ENCODE measurements around the gene KCNJ6.

Gene KCNJ6

GRCh38 chr21:37770461-37770860, 145.8 kb downstream of the KCNJ6 start:
- TF ChIP-seq ZNF384 (IDR thresholded peaks at IDR 0.05) (no peak), FOXK2 (IDR thresholded peaks at IDR 0.05) (no peak), LEF1 (IDR thresholded peaks at IDR 0.05; ENCODE audit: borderline replicate concordance) (no peak), L3MBTL2 (conservative IDR thresholded peaks at IDR 0.05) (no peak), ELF4 (IDR thresholded peaks at IDR 0.05) (no peak), HDGF (IDR thresholded peaks at IDR 0.05; ENCODE audit: borderline replicate concordance) (no peak), ARNT (IDR thresholded peaks at IDR 0.05) (no peak), SP1 (IDR thresholded peaks at IDR 0.05) (no peak), SUZ12 (IDR thresholded peaks at IDR 0.05) (no peak), CTBP1 (IDR thresholded peaks at IDR 0.05; ENCODE audit: borderline replicate concordance) (no peak), NFRKB (IDR thresholded peaks at IDR 0.05) (no peak), PKNOX1 (IDR thresholded peaks at IDR 0.05) (no peak), BHLHE40 (IDR thresholded peaks at IDR 0.05; ENCODE audit: borderline replicate concordance) (no peak), TARDBP (IDR thresholded peaks at IDR 0.05) (no peak), FOXM1 (IDR thresholded peaks at IDR 0.05; ENCODE audit: borderline replicate concordance) (no peak), FOXA1 (IDR thresholded peaks at IDR 0.05) (no peak)
- ChIA-PET CTCF (no interaction called here), POLR2A (no interaction called here)
- DNase-seq (ENCODE audit: extremely low spot score) = no peak

GRCh38 chr21:37769656-37770055, 146.6 kb downstream of the KCNJ6 start:
- ChIA-PET POLR2A (no interaction called here), CTCF (no interaction called here)
- no peak for DNase-seq (ENCODE audit: extremely low spot score)
- TF ChIP-seq TARDBP (IDR thresholded peaks at IDR 0.05) (no peak), FOXM1 (IDR thresholded peaks at IDR 0.05; ENCODE audit: borderline replicate concordance) (no peak), ZNF384 (IDR thresholded peaks at IDR 0.05) (no peak), L3MBTL2 (conservative IDR thresholded peaks at IDR 0.05) (no peak), SP1 (IDR thresholded peaks at IDR 0.05) (no peak), PKNOX1 (IDR thresholded peaks at IDR 0.05) (no peak), LEF1 (IDR thresholded peaks at IDR 0.05; ENCODE audit: borderline replicate concordance) (no peak), SUZ12 (IDR thresholded peaks at IDR 0.05) (no peak), FOXK2 (IDR thresholded peaks at IDR 0.05) (no peak), ELF4 (IDR thresholded peaks at IDR 0.05) (no peak)

- no peak for TF ChIP-seq CTBP1 (IDR thresholded peaks at IDR 0.05; ENCODE audit: borderline replicate concordance)
- no peak for TF ChIP-seq L3MBTL2 (conservative IDR thresholded peaks at IDR 0.05)
- no peak for TF ChIP-seq ELF4 (IDR thresholded peaks at IDR 0.05)
- TF ChIP-seq ZNF384 (IDR thresholded peaks at IDR 0.05) = no peak
- no peak for TF ChIP-seq ARNT (IDR thresholded peaks at IDR 0.05)
- no peak for TF ChIP-seq FOXK2 (IDR thresholded peaks at IDR 0.05)
- TF ChIP-seq FOXA1 (IDR thresholded peaks at IDR 0.05) = no peak
- TF ChIP-seq SUZ12 (IDR thresholded peaks at IDR 0.05) = no peak
- no peak for TF ChIP-seq FOXM1 (IDR thresholded peaks at IDR 0.05; ENCODE audit: borderline replicate concordance)
- TF ChIP-seq LEF1 (IDR thresholded peaks at IDR 0.05; ENCODE audit: borderline replicate concordance) = no peak
- TF ChIP-seq SP1 (IDR thresholded peaks at IDR 0.05) = no peak
- no peak for TF ChIP-seq BHLHE40 (IDR thresholded peaks at IDR 0.05; ENCODE audit: borderline replicate concordance)
- POLR2A ChIA-PET = no interaction called here
- CTCF ChIA-PET = interaction anchor here (0.7 kb wide), 1 partner anchor 38 kb away, joined by 5 read pairs; no protein-coding TSS in a partner anchor
- no peak for DNase-seq (ENCODE audit: extremely low spot score)
Measured at GRCh38 chr21:37767984-37768383, 148.3 kb downstream of the KCNJ6 start.

- POLR2A ChIA-PET = no interaction called here
- CTCF ChIA-PET = no interaction called here
- no peak for DNase-seq (ENCODE audit: extremely low spot score)
- TF ChIP-seq FOXA1 (IDR thresholded peaks at IDR 0.05) (no peak), TARDBP (IDR thresholded peaks at IDR 0.05) (no peak), SP1 (IDR thresholded peaks at IDR 0.05) (no peak), ARNT (IDR thresholded peaks at IDR 0.05) (no peak), BHLHE40 (IDR thresholded peaks at IDR 0.05; ENCODE audit: borderline replicate concordance) (no peak), LEF1 (IDR thresholded peaks at IDR 0.05; ENCODE audit: borderline replicate concordance) (no peak), PKNOX1 (IDR thresholded peaks at IDR 0.05) (no peak), CTBP1 (IDR thresholded peaks at IDR 0.05; ENCODE audit: borderline replicate concordance) (no peak), NFRKB (IDR thresholded peaks at IDR 0.05) (no peak), FOXK2 (IDR thresholded peaks at IDR 0.05) (no peak), FOXM1 (IDR thresholded peaks at IDR 0.05; ENCODE audit: borderline replicate concordance) (no peak), L3MBTL2 (conservative IDR thresholded peaks at IDR 0.05) (no peak), ZNF384 (IDR thresholded peaks at IDR 0.05) (no peak), ELF4 (IDR thresholded peaks at IDR 0.05) (no peak), SUZ12 (IDR thresholded peaks at IDR 0.05) (no peak), HDGF (IDR thresholded peaks at IDR 0.05; ENCODE audit: borderline replicate concordance) (no peak)
Measured at GRCh38 chr21:37766129-37766528, 150.1 kb downstream of the KCNJ6 start.

- POLR2A ChIA-PET = no interaction called here
- no peak for DNase-seq (ENCODE audit: extremely low spot score)
- TF ChIP-seq FOXK2 (IDR thresholded peaks at IDR 0.05) (no peak), NFRKB (IDR thresholded peaks at IDR 0.05) (no peak), ZNF384 (IDR thresholded peaks at IDR 0.05) (no peak), TARDBP (IDR thresholded peaks at IDR 0.05) (no peak), L3MBTL2 (conservative IDR thresholded peaks at IDR 0.05) (no peak), SUZ12 (IDR thresholded peaks at IDR 0.05) (no peak), LEF1 (IDR thresholded peaks at IDR 0.05; ENCODE audit: borderline replicate concordance) (no peak), PKNOX1 (IDR thresholded peaks at IDR 0.05) (no peak), FOXM1 (IDR thresholded peaks at IDR 0.05; ENCODE audit: borderline replicate concordance) (no peak), BHLHE40 (IDR thresholded peaks at IDR 0.05; ENCODE audit: borderline replicate concordance) (no peak), CTBP1 (IDR thresholded peaks at IDR 0.05; ENCODE audit: borderline replicate concordance) (no peak), ELF4 (IDR thresholded peaks at IDR 0.05) (no peak), ARNT (IDR thresholded peaks at IDR 0.05) (no peak), FOXA1 (IDR thresholded peaks at IDR 0.05) (no peak), SP1 (IDR thresholded peaks at IDR 0.05) (no peak), HDGF (IDR thresholded peaks at IDR 0.05; ENCODE audit: borderline replicate concordance) (no peak)
Measured at GRCh38 chr21:37765221-37765900, 150.9 kb downstream of the KCNJ6 start.

More at GRCh38 chr21:37765221-37765900, 150.9 kb downstream of the KCNJ6 start:
- CTCF ChIA-PET = no interaction called here

Measured in HEK293T (cell line).